ENCODE data around the gene KCNE2.
"Not testable (repeated sequence)": the region's sequence is repeated elsewhere in the genome, so short reads cannot be mapped to it uniquely, and the experiment has no call there.

The KCNE2 gene

DNA sequence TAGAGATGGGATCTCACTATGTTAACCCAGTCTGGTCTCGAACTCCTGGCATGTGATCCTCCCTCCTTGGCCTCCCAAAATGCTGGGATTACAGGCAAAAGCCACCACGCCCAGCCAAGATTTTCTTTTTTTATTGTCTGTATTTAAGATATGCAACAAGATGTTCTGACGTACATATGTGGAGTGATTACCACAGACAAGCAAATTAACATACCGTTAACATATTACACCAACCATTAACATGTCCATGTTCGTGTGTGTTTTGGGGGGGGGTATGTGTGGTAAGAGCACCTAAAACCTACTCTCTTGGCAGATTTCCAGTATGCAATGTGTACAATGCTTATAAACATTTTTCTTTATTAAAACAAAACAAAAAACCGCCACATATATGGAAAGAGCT, 10.6 kb upstream of the KCNE2 start:
- no peak for DNase-seq (ENCODE audit: low read depth)

DNA sequence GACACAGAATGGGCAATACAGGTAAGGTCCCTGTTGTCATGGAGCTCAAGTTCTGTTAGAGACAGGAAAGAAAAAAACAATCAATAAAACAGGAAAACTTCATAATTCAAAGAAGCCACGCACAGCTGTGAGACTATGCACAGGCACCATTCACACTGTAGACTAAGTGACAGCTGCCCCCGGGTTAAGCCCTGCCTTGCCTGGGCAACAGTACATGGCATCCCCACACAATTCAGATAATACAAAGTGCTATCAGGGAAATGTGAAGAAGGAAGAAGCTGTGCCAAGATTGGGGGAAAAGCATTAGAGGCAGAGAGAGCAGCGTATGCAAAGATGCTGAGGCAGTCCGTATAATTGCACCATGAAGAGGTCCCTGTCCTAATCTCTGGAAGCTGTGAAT, 9.0 kb upstream of the KCNE2 start:
- no peak for DNase-seq (ENCODE audit: low read depth)

DNA sequence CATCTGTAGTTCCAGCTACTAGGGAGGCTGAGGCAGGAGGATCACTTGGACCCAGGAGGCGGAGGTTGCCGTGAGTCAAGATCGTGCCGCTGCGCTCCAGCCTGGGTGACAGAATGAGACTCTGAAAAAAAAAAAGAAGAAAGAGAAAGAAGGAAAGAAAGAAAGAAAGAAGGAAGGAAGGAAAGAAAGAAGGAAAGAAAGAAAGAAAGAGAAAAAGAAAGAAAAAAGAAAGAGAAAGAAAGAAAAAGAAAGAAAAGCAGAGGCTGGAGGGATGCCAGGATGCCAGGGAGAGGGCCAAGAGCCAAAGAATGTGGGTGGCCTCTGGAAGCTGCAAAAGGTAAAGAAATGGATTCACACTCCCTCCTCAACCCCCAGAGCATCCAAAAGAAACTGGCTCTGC, 8.2 kb upstream of the KCNE2 start:
- no peak for DNase-seq (ENCODE audit: low read depth)

DNA sequence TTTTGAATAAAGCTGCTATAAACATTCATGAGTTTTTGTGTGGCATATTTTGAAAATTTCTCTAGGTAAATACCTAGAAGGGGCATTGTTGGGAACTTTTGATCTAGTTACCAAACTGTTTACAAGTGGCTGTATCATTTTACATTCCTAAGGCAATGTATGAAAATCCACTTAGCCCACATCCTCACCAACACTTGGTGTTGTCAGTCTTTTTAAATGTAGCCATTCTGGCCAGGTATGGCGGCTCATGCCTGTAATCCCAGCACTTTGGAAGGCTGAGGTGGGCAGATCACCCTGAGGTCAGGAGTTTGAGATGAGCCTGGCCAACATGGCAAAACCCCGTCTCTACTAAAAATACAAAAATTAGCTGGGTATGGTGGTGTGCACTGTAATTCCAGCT, 5.9 kb upstream of the KCNE2 start:
- no peak for DNase-seq (ENCODE audit: low read depth)

- no peak for DNase-seq (ENCODE audit: low read depth)
Measured at GRCh38 chr21:34358866-34359265, 4.9 kb upstream of the KCNE2 start.

DNA sequence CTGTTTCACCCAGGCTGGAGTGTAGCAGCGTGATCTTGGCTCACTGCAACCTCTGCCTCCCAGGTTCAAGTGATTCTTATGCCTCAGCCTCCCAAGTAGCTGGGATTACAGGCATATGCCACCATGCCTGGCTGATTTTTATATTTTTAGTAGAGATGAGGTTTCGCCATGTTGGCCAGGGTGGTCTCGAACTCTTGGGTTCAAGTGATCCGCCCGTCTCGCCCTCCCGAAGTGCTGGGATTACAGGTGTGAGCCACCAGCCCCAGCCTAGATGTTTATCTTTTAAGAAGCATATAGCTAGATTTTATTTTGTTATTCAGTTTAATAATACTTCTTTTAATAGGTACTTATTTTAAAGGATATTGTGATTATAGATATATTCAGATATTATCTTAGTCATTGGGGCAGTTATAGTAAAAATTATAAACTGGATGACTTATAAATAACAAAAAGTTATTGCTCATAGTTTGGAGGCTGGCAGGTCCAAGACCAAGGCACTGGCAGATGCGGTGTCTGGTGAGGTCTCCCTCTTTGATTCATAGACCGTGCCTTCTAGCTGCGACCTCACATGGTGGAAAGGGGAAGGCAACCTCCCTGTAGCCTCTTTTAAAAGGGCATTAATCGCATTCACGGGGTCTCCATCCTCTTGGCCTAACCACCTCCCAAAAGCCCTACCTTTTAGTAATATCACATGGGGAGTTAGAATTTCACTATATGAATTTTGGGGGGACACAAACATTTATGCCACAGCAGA, 3.1 kb upstream of the KCNE2 start:
- DNase-seq (ENCODE audit: low read depth) = no peak

- DNase-seq (ENCODE audit: low read depth) = no peak
Measured at GRCh38 chr21:34362136-34362444, 1.7 kb upstream of the KCNE2 start.

DNA sequence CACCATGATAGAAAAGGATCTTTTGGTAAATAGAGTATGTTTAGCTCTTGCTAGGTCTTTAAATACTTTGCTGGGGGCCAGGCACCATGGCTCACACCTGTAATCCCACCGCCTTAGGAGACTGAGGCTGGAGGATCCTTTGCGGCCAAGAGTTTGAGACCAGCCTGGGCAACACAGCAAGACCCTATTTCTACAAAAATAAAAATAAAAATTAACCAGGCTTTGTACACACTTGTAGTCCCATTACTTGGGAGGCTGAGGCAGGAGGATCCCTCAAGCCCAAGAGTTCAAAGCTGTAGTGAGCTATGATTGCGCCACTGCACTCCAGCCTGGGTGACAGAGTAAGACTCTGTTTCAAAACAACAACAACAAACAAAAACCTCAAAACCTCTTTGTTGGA, 1.1 kb upstream of the KCNE2 start:
- DNase-seq (ENCODE audit: low read depth) = no peak

- DNase-seq (ENCODE audit: low read depth) = no peak
Measured at GRCh38 chr21:34364921-34365320, 1.1 kb downstream of the KCNE2 start.

- no peak for DNase-seq (ENCODE audit: low read depth)
Measured at GRCh38 chr21:34365809-34366208, 2.0 kb downstream of the KCNE2 start.

GRCh38 chr21:34367320-34367935, 3.6 kb downstream of the KCNE2 start:
- DNase-seq (ENCODE audit: low read depth) = peak; percentile 79

DNA sequence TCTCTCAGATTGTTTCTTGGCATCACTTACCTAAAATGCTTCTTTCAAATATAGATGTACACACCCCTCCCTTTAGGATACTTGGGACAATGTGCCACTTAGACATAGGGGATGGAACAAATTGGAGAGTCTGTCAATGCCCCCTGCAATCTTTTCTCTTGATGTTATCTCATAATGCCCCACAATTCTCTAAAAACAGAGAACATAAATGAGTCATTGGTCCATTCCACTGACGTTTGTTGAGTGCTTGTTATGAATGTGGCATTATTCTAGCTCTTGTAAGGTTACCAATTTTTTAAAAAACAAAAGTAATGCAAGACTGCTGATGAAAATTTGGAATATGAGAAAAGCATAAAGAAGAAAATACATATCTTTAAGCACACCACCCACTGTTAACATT, 5.9 kb downstream of the KCNE2 start:
- no peak for DNase-seq (ENCODE audit: low read depth)

DNA sequence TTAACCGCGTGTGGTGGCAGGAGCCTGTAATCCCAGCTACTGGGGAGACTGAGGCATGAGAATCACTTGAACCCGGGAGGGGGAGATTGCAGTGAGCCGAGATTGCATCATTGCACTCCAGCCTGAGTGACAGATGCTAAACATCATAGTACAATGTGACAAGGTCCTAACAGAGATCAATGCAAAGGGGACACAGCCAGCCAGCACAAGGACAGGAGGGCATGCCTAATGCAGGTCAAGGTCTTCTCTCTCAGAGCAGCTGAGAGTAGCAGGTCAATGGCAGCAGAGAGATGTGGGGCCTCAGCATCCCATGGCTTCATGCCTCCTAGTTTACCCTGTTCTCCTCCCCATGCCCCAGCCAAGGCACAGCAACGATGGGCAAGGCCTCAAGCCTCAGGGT, 8.5 kb downstream of the KCNE2 start:
- DNase-seq (ENCODE audit: low read depth) = no peak

DNA sequence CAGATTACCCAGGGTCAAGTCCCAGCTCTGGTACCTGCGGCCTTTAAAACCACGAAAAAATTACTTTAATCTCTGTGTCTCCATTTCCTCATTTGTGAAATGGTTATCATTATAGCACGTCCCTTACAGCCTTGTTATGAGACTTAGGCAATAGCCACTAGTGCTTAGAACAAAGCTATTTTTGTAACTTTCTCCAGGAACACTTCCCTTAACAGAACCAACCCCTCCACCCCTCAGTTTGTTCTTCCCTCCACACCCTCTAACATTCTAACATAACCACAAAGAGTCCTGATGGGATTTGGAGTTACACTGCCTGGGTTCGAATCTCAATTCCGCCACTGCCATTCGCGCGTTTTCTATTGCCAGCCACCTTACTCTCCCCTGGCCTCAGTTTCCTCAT, 10.7 kb downstream of the KCNE2 start:
- not testable (repeated sequence) for DNase-seq (ENCODE audit: low read depth)

GRCh38 chr21:34374940-34375618, 11.3 kb downstream of the KCNE2 start, which contains the start of gene SMIM11:
TSS of gene SMIM11 (plus strand) at chr21:34375507. CDS start at chr21:34379505, 3,998 bp downstream.
- not testable (repeated sequence) for DNase-seq (ENCODE audit: low read depth)

DNA sequence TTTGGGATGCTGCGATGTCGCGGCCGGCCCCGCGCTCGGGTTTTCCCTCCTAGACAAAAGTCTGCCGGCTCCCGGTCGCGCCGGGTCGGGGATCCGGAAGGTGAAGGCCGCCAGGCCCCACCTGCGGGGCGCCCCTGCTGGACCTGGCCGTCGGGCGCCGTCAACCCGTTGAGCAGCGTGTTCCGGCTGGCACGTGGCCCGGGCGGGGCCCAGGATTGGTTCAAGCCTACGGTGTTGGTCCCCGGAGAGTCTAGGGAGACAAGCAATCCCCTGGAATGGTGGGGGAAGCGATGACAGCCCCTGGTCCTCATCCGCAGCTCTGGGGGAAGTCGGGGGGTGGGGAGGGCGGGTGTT, 11.8 kb downstream of the KCNE2 start:
- not testable (repeated sequence) for DNase-seq (ENCODE audit: low read depth)

DNA sequence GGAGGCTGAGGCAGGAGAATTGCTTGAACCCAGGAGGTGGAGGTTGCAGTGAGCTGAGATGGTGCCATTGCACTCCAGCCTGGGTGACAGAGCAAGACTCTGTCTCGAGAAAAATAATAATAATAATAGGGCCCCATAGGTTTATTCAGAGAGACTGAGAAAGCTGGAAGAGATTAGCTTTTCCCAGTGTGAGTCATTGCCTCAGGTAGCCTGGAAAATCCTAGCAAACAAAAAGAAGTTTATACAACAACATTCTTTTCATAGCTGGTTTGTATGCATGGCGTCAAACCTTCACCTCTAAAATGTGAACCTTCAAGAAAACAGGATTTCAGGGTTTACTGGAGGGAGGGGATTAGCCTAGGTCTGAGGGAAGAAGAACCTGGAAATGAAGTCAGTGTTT, 19.3 kb downstream of the KCNE2 start:
- DNase-seq (ENCODE audit: low read depth) = not testable (repeated sequence)

GRCh38 chr21:34383724-34384415, 20.1 kb downstream of the KCNE2 start:
- not testable (repeated sequence) for DNase-seq (ENCODE audit: low read depth)

DNA sequence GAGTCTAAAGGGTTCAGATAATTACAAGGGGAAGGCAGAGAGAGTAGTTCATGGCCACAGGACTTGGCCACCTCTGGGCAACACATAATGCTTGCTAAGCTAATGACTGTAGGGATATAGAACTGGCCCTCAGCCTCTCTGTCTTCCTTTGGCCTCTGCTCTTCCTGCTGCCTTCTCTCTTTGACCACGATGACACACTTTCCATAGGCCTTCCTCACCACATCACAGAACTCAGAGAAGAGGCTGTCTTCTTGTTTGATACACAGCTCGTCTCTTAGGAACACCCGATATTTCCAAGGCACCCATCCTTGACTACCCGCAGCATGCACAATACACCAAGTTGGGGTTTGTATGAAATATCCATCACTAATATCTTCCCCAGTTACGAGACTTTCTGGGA, 36.7 kb downstream of the KCNE2 start:
- not testable (repeated sequence) for DNase-seq (ENCODE audit: low read depth)

GRCh38 chr21:34404742-34405141, 40.9 kb downstream of the KCNE2 start:
- not testable (repeated sequence) for DNase-seq (ENCODE audit: low read depth)

GRCh38 chr21:34405686-34406085, 41.9 kb downstream of the KCNE2 start:
- not testable (repeated sequence) for DNase-seq (ENCODE audit: low read depth)

- DNase-seq (ENCODE audit: low read depth) = not testable (repeated sequence)
Measured at GRCh38 chr21:34406102-34406501, 42.3 kb downstream of the KCNE2 start.

DNA sequence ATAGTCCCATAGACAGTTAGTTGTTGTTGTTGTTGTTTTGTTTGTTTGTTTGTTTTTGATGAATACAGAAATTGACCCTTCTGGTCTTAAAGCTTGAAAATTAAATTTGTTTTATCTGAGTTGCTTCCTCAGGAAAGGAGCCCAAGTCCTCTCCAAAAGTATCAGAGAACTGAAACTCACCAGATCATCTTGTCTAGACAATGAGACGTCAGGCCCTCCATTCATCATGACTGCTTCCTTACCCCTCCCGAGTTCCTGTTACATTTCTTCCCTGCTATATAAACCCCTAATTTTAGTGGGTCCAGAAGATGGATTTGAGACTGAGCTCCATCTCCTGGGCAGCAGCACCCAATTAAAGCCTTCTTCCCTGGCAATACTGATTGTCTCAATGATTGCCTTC, 42.9 kb downstream of the KCNE2 start:
- not testable (repeated sequence) for DNase-seq (ENCODE audit: low read depth)

Data from iris pigment epithelial cell (primary cell).